K562 (cell line): ENCODE measurements around the gene ALG8. TPM values are rescaled to one million over a fixed set of nuclear protein-coding genes. Genes with fewer than 3 reads are reported as not detected.

Source experiments
- BCOR ChIP-seq: fragments of 450-650 bp; IDR thresholded peaks from 2 replicates; pipeline ENCODE4 v1.6.1; 2016
- CHCHD3 ChIP-seq: fragments of 250-450 bp; sonication (Bioruptor Pico); IDR thresholded peaks from 2 replicates; pipeline ENCODE4 v2.1.2; 2022; ENCODE audit warnings: mild to moderate bottlenecking
- EGR1 ChIP-seq: fragments of 450-650 bp; conservative IDR thresholded peaks from 2 replicates; pipeline ENCODE4 v1.6.1; 2017; ENCODE audit warnings: mild to moderate bottlenecking
- GABPB1 ChIP-seq: sonication (generic); formaldehyde crosslinking; IDR thresholded peaks from 2 replicates; pipeline ENCODE4 v1.8.0; 2022; ENCODE audit warnings: mild to moderate bottlenecking, missing genetic modification reagents
- GATAD2A ChIP-seq: fragments of 450-650 bp; IDR thresholded peaks from 2 replicates; pipeline ENCODE4 v1.6.1; 2017
- LCOR ChIP-seq: sonication (generic); formaldehyde crosslinking; IDR thresholded peaks from 2 replicates; pipeline ENCODE4 v1.8.0; 2022; ENCODE audit warnings: mild to moderate bottlenecking, missing genetic modification reagents
- NBN ChIP-seq: fragments of 450-650 bp; IDR thresholded peaks from 2 replicates; pipeline ENCODE4 v1.6.1; 2016; ENCODE audit warnings: low read depth, mild to moderate bottlenecking
- NELFE ChIP-seq: IDR thresholded peaks from 2 replicates; pipeline ENCODE4 v1.6.1; 2011; ENCODE audit warnings: mild to moderate bottlenecking; ENCODE audit not compliant: insufficient read depth, insufficient read length
- NEUROD1 ChIP-seq: fragments of 150-350 bp; IDR thresholded peaks from 2 replicates; pipeline ENCODE4 v1.6.1; 2014; ENCODE audit warnings: borderline replicate concordance, low read length, low read depth; ENCODE audit not compliant: partially characterized antibody
- NR1H2 ChIP-seq: sonication (generic); formaldehyde crosslinking; IDR thresholded peaks from 2 replicates; pipeline ENCODE4 v1.4.0; 2020; ENCODE audit warnings: mild to moderate bottlenecking, missing genetic modification reagents
- PTBP1 ChIP-seq: fragments of 200-400 bp; formaldehyde crosslinking; IDR thresholded peaks from 2 replicates; pipeline ENCODE4 v1.6.1; 2017; ENCODE audit warnings: low read depth, low read length
- PURB ChIP-seq: sonication (generic); formaldehyde crosslinking; IDR thresholded peaks from 2 replicates; pipeline ENCODE4 v1.9.0; 2021; ENCODE audit warnings: low read depth, mild to moderate bottlenecking, missing genetic modification reagents
- SIRT6 ChIP-seq: IDR thresholded peaks from one replicate; pipeline ENCODE4 v1.6.1; 2012; ENCODE audit warnings: low read depth, mild to moderate bottlenecking, control low read depth, inconsistent platforms, low read length, moderate library complexity
- SMC3 ChIP-seq: conservative IDR thresholded peaks from 2 replicates; pipeline ENCODE4 v1.6.1; 2011; ENCODE audit warnings: low read depth, low read length, improper control_type of control experiment; ENCODE audit not compliant: insufficient read depth
- SREBF1 ChIP-seq: fragments of 150-350 bp; IDR thresholded peaks from 2 replicates; pipeline ENCODE4 v1.6.1; 2014; ENCODE audit warnings: antibody characterized with exemption, low read depth, low read length, borderline replicate concordance
- TARDBP ChIP-seq: fragments of 450-650 bp; IDR thresholded peaks from 2 replicates; pipeline ENCODE4 v1.6.1; 2016
- TOE1 ChIP-seq, 2 experiments: fragments of 450-650 bp in 1 of 2; sonication (generic) in 1 of 2; formaldehyde crosslinking in 1 of 2; IDR thresholded peaks; 2 replicates each; pipeline versions ENCODE4 v1.7.1 to v1.8.0; 2016 to 2022; ENCODE audit warnings: borderline replicate concordance in 2 of 2, mild to moderate bottlenecking in 2 of 2, antibody characterized with exemption in 1 of 2, inconsistent platforms in 1 of 2, low read depth in 1 of 2, missing genetic modification reagents in 1 of 2, moderate library complexity in 1 of 2
- ZNF436 ChIP-seq: fragments of 250-450, 450-650 bp; sonication (Bioruptor Pico); formaldehyde crosslinking; IDR thresholded peaks from 2 replicates; pipeline ENCODE4 v1.7.0; 2020; ENCODE audit warnings: mild to moderate bottlenecking
- polyA plus RNA-seq, 8 experiments: library from polyadenylated mRNA; depleted of rRNA in 4 of 8; stranded (reverse) in 5 of 8; unstranded in 3 of 8; fragments of >200 nt; fragmentation: Nextera tagmentation in 2 of 8; fragmentation: Illumina TruSeq in 1 of 8; extraction: Ambion mirVana in 2 of 8; extraction: Trizol in 1 of 8; gene quantifications; 2 replicates each; pipeline versions ENCODE4 v1.2.1 to v1.2.3, GENCODE V29; 2011 to 2014; ENCODE audit warnings: inconsistent platforms in 1 of 8, missing spikeins in 1 of 8
- total RNA-seq, 7 experiments: library from RNA; depleted of rRNA in 6 of 7; stranded (reverse); fragments of >200 nt in 6 of 7; fragmentation: Illumina TruSeq in 2 of 7; extraction: Trizol in 2 of 7; gene quantifications; 2 replicates each; pipeline versions ENCODE4 v1.2.1 to v1.2.3, GENCODE V29; 2011 to 2021; ENCODE audit warnings: low replicate concordance in 1 of 7
- TF ChIP-seq, protein P1 (sequence below): fragments of 250-450 bp; sonication (Bioruptor Pico); IDR thresholded peaks from 2 replicates; pipeline ENCODE4 v1.8.0; 2021; ENCODE audit warnings: mild to moderate bottlenecking, moderate library complexity
- TF ChIP-seq, protein P2 (sequence below), 2 experiments: fragments of 250-450 bp in 1 of 2; fragments of 450-650 bp in 1 of 2; sonication (Bioruptor Pico) in 1 of 2; IDR thresholded peaks; 2 replicates each; pipeline versions ENCODE4 v1.6.1 to v1.8.0; 2016 to 2021; ENCODE audit warnings: mild to moderate bottlenecking in 2 of 2, moderate library complexity in 2 of 2, missing compliant biosample characterization in 1 of 2, missing genetic modification characterization in 1 of 2
- TF ChIP-seq, protein P3 (sequence below), 2 experiments: fragments of 450-650 bp in 1 of 2; IDR thresholded peaks; 2 replicates each; pipeline ENCODE4 v1.6.1; 2011 to 2017; ENCODE audit warnings: low read depth in 2 of 2, antibody characterized with exemption in 1 of 2, borderline replicate concordance in 1 of 2, low read length in 1 of 2, mild to moderate bottlenecking in 1 of 2, mixed read lengths in 1 of 2; ENCODE audit not compliant: control insufficient read depth in 1 of 2

ALG8 gene
- total and polyA plus RNA-seq, 9 of the 15 experiments (the other 6 are each of a cell fraction or from before 2014, with no cell fraction given), result 59.3 to 189 (median 106) TPM

DNA sequence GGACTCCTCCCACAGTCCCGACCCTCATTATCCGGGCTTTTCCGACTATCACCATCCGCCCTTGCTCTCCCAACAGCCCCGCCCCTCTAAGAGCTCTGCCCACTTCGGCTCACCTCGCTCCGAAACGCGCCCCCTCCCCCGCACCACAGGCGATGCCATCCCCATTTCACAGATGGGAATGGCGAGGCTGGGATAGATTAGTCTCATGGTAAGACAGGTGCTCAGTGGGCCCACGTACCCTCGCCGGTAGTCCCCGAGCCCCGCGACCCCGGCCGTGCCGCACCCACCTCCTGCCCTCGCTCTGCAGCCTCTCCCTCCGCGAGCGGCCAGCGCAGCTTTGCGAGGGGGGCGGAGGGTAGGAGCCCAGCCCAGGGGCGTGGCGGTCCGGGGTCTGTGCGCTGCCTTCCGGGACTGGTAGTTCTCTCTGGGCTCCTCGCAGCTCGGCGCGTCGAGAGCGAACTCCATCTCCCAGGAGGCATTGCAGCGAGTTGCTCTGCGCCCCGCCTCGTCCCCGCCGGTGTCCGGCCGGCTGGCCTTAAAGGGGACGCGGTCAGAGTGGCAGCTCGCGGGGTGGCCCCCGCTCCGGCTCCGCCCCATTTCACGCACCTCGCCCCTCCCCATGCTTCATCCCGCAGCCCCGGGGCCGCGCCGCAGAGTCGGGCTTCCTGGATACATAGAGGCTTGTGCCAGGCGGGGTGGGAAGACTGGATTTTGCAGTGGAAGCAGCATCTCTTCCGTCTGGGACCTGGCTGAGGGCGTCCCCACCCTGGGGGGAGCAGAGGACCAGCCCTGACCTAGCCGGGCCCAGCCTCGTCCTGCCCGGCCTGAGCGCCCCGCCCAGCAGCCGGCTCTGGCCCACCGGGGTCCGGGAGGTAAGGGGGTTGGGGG, 49.1 kb upstream of the ALG8 start, which contains the start of the genes KCTD21 and USP35 (continued):
- no peak for TF ChIP-seq NELFE
- TF ChIP-seq PTBP1, result peak; percentile 93
- TF ChIP-seq, protein P1, sequence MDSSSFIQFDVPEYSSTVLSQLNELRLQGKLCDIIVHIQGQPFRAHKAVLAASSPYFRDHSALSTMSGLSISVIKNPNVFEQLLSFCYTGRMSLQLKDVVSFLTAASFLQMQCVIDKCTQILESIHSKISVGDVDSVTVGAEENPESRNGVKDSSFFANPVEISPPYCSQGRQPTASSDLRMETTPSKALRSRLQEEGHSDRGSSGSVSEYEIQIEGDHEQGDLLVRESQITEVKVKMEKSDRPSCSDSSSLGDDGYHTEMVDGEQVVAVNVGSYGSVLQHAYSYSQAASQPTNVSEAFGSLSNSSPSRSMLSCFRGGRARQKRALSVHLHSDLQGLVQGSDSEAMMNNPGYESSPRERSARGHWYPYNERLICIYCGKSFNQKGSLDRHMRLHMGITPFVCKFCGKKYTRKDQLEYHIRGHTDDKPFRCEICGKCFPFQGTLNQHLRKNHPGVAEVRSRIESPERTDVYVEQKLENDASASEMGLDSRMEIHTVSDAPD (CRISPR knock-in tag), result no peak
- 0 out of 2 replicates have a peak, but pooled peaks have one; percentile 38 for TF ChIP-seq TARDBP
- TF ChIP-seq LCOR (CRISPR knock-in tag), result peak; percentile 81
- TF ChIP-seq GABPB1 (CRISPR knock-in tag), result peak; percentile 85
- TF ChIP-seq NBN, result peak; percentile 88
- TF ChIP-seq SMC3, result no peak
- peak; percentile 100 for TF ChIP-seq BCOR
- peak; percentile 94 for TF ChIP-seq TOE1 (IDR thresholded peaks at IDR 0.05; ENCODE audit: borderline replicate concordance)
- TF ChIP-seq TOE1 (CRISPR knock-in tag; IDR thresholded peaks at IDR 0.05; ENCODE audit: borderline replicate concordance, low read depth), result no peak
- TF ChIP-seq GATAD2A, result peak; percentile 83
- TF ChIP-seq ZNF436, result no peak
- peak; percentile 57; the same call in 1 of the 2 replicates for TF ChIP-seq SREBF1
- TF ChIP-seq NEUROD1, result peak; percentile 59
- no peak for TF ChIP-seq SIRT6
- TF ChIP-seq, protein P2, sequence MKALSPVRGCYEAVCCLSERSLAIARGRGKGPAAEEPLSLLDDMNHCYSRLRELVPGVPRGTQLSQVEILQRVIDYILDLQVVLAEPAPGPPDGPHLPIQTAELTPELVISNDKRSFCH (CRISPR knock-in tag; IDR thresholded peaks at IDR 0.05), result no peak
- TF ChIP-seq, protein P2 (tag; IDR thresholded peaks at IDR 0.05), result peak; percentile 86
- TF ChIP-seq CHCHD3 (CRISPR knock-in tag), result no peak
- TF ChIP-seq NR1H2, result no peak
- TF ChIP-seq PURB (CRISPR knock-in tag), result no peak
- TF ChIP-seq EGR1, result peak; percentile 87
- TF ChIP-seq, protein P3, sequence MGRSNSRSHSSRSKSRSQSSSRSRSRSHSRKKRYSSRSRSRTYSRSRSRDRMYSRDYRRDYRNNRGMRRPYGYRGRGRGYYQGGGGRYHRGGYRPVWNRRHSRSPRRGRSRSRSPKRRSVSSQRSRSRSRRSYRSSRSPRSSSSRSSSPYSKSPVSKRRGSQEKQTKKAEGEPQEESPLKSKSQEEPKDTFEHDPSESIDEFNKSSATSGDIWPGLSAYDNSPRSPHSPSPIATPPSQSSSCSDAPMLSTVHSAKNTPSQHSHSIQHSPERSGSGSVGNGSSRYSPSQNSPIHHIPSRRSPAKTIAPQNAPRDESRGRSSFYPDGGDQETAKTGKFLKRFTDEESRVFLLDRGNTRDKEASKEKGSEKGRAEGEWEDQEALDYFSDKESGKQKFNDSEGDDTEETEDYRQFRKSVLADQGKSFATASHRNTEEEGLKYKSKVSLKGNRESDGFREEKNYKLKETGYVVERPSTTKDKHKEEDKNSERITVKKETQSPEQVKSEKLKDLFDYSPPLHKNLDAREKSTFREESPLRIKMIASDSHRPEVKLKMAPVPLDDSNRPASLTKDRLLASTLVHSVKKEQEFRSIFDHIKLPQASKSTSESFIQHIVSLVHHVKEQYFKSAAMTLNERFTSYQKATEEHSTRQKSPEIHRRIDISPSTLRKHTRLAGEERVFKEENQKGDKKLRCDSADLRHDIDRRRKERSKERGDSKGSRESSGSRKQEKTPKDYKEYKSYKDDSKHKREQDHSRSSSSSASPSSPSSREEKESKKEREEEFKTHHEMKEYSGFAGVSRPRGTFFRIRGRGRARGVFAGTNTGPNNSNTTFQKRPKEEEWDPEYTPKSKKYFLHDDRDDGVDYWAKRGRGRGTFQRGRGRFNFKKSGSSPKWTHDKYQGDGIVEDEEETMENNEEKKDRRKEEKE (IDR thresholded peaks at IDR 0.05; ENCODE audit: borderline replicate concordance in 1 of 2, control insufficient read depth in 1 of 2, low read depth in 2 of 2, low read length in 1 of 2), result no peak
